CD4-positive, alpha-beta T cell treated with Interleukin-1 beta for 1 hour (primary cell): Measurements from ENCODE around the gene KRT82.

Experiments used
- DNase-seq, 2 donors: peaks; one replicate each; pipeline ENCODE4 v3.0.0-alpha.2; 2020 to 2022

The KRT82 gene

GRCh38 chr12:52407918-52408317 is 1.8 kb upstream of the KRT82 start:
- no peak for DNase-seq

- DNase-seq = no peak
These were observed 1.2 kb downstream of the KRT82 start for GRCh38 chr12:52404951-52405350.

GRCh38 chr12:52403561-52403960 is 2.6 kb downstream of the KRT82 start:
- no peak for DNase-seq

- no peak for DNase-seq
These were observed 3.1 kb downstream of the KRT82 start for GRCh38 chr12:52402873-52403540.

DNA sequence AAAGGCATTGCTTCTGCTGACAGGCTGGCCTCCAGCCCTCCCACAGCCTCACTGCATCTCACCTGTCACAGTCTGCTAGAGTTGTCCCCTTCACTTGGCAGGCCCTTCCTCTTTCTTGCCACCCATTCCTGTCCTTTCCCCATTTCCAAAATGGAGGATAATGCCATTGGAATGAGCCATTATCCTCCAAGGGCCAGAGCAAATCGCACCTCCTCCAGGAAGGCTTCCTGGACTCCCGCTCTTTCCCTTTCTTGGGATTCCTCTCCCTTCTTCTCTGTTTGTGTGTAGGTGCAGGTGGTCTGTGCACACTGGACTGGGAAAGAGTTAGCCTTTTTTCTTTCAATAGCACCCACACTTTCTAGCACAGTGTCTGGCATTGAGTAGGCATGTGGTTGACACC is 3.8 kb downstream of the KRT82 start:
- DNase-seq = no peak

DNA sequence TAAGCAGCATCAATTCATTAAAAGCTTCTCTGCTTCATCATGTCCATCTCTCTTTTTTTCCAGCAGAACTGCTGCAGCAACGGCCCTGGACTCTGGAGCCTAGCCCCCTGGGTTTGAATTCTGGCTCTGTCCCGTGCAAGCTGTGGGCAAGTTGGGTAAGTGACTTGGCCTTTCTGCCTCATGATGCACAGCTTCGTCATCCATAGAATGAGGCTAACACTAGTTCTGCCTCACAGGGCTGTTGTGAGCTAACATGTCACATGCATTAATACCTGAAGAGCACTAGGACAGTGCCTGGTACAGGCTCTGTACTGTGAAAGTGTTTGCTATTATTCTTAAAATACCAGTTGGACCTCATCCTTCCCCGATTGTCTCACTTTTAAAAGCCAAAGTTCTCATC is 4.2 kb downstream of the KRT82 start:
- DNase-seq = no peak

GRCh38 chr12:52401526-52401925 is 4.6 kb downstream of the KRT82 start:
- no peak for DNase-seq

- no peak for DNase-seq
These were observed 5.2 kb downstream of the KRT82 start for GRCh38 chr12:52400906-52401305.

GRCh38 chr12:52399756-52400155 is 6.4 kb downstream of the KRT82 start:
- DNase-seq = no peak

DNA sequence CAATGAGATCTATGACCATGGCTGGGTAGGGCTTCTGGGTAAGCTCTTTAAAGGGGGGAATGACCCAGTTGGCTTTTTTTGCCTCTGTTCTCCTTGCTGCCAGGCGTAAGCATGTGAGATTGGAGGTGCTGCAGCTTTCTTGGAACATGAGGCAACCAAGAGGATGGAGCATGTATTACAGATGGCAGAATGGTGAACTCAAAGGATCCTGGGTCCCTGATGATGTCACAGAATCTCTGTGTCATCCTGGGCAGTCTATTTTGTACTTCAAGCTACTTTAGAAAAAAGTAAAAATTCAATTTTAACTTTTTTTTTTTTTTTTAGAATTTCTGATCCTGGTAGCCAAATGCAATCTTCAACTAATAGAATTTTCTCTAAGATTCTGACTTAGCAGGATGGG is 8.0 kb downstream of the KRT82 start:
- DNase-seq = no peak

DNA sequence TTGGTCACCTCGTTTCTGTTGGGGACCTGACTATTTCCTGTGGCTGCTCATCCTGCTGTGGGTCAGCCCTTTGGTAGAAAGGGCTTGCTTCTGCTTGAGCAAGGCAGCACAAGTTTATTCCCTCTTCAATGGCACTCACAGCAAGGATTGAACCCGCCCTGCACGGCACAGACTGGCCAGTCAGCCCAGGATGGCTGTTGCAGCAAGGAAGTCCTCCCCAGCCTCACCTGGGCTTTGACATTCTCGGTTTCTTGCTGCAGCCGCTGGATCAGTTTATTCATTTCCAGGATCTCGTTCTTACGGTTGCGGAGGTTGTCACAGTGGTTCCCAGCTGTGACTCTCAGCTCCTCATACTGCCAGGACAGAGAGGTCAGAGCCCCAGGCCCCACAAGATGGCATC is 9.5 kb downstream of the KRT82 start:
- no peak for DNase-seq

GRCh38 chr12:52395761-52396434 is 10.2 kb downstream of the KRT82 start:
- DNase-seq = no peak

DNA sequence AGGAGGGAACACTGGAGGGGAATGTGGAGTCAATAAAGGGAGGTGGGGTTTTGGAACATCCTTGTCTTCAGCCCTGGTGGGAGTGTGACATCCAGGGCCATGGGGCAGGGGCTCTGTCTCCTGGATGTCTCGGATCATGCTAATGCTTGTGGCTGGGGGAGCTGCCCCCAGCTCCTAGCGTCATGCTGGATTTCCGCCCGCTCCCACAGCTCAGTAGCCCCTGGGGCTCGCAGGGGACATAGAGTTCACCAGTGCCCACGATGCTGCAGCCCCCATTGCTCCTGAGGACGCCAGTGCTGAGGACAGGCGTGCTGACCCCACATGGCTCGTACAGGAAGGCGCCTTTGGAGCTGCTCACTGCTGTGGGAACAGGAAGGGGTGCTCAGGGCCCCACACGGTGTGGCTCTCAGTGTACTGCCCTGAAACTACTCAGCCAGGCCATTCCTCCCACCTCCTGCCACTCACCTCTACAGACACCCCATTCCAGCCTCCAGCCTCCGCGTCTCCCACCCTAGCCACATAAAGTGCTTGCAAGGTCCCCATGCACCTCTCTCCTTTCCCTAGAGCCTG is 11.2 kb downstream of the KRT82 start:
- no peak for DNase-seq

DNA sequence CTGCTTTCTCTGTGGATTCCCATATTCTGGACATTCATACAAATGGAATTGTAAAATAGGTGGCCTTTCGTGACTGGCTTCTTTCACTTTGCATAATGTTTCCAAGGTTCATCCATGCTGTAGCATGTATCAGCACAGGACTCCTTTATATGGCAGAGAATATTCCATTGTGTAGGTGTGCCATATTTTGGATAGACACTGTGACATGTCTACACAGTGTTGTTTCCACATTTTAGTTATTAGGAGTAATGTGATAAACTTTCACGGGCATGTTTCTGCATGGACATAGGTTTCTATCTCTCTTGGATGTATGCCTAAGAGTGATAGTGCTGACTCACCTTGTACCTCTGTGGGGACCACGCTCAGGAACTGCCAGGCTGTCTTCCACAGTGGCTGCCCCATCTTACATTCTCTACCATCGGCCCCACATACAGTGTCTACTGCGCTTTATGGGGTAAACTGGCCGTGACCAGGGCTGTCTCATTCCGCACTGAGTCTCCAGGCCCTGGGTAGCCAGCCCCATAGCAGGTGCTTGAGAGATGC is 13.6 kb downstream of the KRT82 start:
- DNase-seq = no peak

GRCh38 chr12:52391618-52392002 is 14.5 kb downstream of the KRT82 start:
- no peak for DNase-seq

DNA sequence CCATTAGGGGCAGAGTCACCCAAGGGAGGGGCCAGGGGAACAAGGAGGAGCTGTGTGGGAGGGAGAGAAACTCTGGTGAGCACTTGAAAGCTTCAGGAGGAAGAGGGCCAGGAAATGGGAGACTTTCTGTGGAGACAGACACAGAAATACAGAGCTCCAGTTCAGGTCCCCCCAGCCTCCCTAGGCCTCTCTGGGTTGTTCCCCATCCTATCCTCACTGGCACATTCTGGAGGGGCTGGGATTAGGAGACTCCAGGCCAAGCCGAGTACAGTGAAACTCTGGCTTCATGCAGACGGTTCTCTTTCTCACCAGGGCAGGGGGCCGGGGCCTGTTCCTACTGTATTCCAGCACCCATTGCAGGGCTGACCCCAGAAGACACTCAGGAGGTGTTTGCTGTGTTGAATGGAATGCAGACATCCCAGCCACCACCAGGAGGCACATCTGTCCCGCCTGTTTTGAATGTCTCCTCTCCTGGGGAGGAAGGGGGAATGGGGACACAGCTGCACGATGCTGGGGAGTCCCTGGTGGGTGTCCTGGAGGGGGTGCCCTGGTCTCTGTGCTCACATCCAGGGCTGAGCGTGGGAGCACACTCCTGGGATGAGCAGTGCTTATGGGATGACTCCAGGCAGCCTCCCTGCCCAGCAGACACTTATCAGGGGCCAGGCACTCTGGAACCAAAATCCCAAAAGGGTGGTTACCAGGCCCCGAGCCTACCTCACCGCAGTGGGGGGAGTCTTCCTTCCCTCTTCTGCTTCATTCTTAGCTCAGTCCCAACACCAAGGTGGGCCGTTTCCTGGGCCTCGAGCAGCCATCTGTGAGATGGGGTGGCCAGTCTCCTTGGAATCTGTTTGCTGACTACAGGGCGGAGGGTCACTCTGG is 15.2 kb downstream of the KRT82 start:
- DNase-seq = peak in 1 of 2 donors; percentile 6

DNA sequence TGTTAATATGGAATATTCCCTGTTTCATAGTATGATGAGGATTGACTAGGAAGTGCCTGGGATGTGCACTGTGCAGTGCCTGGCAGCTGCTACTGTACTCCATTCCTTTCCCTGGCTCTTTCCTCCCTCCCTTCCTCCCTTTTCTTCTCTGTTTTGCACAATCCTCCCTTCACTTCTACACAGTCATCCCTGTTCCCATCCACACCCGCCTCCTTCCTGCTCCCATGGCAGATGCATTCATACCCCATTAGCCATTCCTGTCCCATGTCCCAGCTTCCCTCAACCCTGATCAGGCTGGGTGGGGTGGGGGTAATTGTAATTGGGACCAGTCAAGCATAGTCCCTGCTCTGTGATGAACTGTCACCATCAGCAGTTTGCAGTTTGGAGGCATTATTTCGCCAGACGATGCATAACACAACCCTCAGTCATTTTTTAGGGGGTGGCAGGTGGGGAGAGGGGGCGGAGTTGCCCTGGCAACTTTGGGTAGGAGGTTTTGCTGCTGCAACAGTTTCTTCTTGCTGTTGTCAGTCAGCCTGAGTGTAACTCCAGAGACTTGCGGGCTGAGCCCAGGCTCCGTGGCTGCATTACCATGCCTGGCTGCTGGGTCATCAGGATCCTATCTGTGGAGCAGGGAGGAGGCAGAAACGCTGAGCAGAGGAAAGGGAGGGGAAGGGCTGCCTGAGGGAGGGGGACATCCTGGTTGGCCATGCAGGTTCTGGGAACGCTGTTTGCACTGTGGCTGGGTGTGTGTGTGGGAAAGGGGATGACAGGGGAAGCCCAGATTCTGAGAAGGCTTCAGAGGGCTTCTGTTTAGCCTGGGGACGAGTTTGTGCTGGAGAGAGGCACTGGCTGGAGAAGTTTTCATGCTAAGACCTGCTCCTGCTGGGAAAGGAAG is 16.6 kb downstream of the KRT82 start:
- no peak for DNase-seq

GRCh38 chr12:52387859-52388258 is 18.3 kb downstream of the KRT82 start:
- DNase-seq = no peak

GRCh38 chr12:52385226-52385702 is 20.9 kb downstream of the KRT82 start, which contains the start of gene KRT84:
KRT84 (minus strand) TSS chr12:52385652; CDS start chr12:52385585, 67 bp downstream.
- no peak for DNase-seq

DNA sequence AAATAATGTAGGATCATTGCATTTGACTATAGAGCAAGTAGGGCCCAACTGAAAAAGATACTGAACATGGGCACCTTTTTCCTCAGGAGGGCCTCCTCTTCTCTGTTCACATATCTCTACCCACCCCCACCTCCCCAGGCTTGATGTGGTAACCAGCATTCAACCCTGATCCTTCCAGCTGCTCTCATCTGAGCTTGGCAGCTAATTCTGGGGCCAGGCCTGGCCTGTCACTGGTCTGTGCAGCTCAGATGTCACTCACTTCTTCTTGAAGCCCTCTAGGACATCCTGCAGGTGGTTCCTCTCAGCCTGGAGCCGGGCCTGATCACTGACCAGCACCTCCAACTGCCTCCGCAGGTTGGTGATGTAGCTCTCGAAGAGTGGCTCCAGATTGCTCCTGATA is 22.8 kb downstream of the KRT82 start:
- no peak for DNase-seq

GRCh38 chr12:52382854-52383253 is 23.3 kb downstream of the KRT82 start:
- no peak for DNase-seq

- DNase-seq = no peak
These were observed 24.9 kb downstream of the KRT82 start for GRCh38 chr12:52381206-52381605.
